Measurements from ENCODE around the gene PVRIG. TPM values are rescaled to one million over a fixed set of nuclear protein-coding genes. Genes with fewer than 3 reads are reported as not detected.
"Not testable (repeated sequence)": the region's sequence is repeated elsewhere in the genome, so short reads cannot be mapped to it uniquely, and the experiment has no call there.

The PVRIG gene
- total RNA-seq (2012; rRNA removed): not detected in 2 replicates

- not testable (repeated sequence) for H3K9ac ChIP-seq (ENCODE audit: low read depth, low read length); H3K4me1 ChIP-seq (ENCODE audit: control insufficient read depth, insufficient read depth, low read length); H3K4me2 ChIP-seq (ENCODE audit: low read length); H3K9me3 ChIP-seq (replicated peaks; ENCODE audit: low read length); H3K4me3 ChIP-seq (ENCODE audit: low read length); H3K27me3 ChIP-seq (ENCODE audit: control insufficient read depth, insufficient read depth, low read length); H3K36me3 ChIP-seq (ENCODE audit: insufficient read depth, low read length)
These were observed at the start of gene PVRIG for GRCh38 chr7:100219801-100220585. Gene PVRIG, plus strand, starts transcription at chr7:100219949. Its CDS starts 22 bp downstream, at chr7:100219971.

- H3K4me2 ChIP-seq (ENCODE audit: low read length): no peak overlapping the region
- no peak overlapping the region for H3K4me3 ChIP-seq (ENCODE audit: low read length)
- H3K36me3 ChIP-seq (ENCODE audit: insufficient read depth, low read length): peaks cover 3% of the 10 kb centered on the region
- no peak overlapping the region for H3K9ac ChIP-seq (ENCODE audit: low read depth, low read length)
- H3K9me3 ChIP-seq (replicated peaks; ENCODE audit: low read length): no peaks in the 10 kb centered on the region
- no peaks in the 10 kb centered on the region for H3K27me3 ChIP-seq (ENCODE audit: control insufficient read depth, insufficient read depth, low read length)
- H3K4me1 ChIP-seq (ENCODE audit: control insufficient read depth, insufficient read depth, low read length): peaks cover 18% of the 10 kb centered on the region
These were observed 49.5 kb upstream of the PVRIG start for GRCh38 chr7:100170101-100170897.

DNA sequence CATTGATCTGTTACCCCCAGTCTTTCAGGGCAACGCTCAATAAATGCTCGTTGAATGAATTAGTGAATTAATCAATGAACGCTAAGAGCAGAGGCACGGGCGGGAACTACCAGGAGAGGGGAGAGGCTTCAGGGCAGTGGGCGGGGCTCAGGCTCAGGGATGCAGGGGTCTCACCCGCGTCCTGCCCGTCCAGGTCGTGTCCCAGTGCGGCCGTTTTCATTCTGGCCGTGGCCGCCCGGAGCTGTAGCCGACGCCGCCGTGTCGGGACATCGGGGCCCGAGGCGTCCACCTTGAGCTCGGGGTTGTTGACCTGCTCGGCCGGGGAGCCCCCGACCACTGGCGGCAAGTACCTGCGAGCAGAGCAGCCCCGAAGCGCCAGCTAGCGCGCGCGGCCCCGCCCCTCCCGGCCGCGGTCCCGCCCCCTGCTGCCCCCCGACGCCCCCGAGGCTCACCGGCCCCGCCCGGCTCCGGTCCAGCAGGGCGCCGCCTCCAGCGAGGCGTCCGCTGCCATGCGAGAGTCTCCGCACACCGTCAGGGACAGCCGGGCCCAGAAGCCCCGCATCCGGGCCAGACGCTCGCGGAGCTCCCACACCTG, 48.6 kb upstream of the PVRIG start:
- H3K27me3 ChIP-seq (ENCODE audit: control insufficient read depth, insufficient read depth, low read length): no peaks in the 10 kb centered on the region
- peaks cover 3% of the 10 kb centered on the region for H3K36me3 ChIP-seq (ENCODE audit: insufficient read depth, low read length)
- H3K9ac ChIP-seq (ENCODE audit: low read depth, low read length): no peak overlapping the region
- no peak overlapping the region for H3K4me2 ChIP-seq (ENCODE audit: low read length)
- H3K9me3 ChIP-seq (replicated peaks; ENCODE audit: low read length): no peaks in the 10 kb centered on the region
- peaks cover 18% of the 10 kb centered on the region for H3K4me1 ChIP-seq (ENCODE audit: control insufficient read depth, insufficient read depth, low read length)
- H3K4me3 ChIP-seq (ENCODE audit: low read length): no peak overlapping the region

DNA sequence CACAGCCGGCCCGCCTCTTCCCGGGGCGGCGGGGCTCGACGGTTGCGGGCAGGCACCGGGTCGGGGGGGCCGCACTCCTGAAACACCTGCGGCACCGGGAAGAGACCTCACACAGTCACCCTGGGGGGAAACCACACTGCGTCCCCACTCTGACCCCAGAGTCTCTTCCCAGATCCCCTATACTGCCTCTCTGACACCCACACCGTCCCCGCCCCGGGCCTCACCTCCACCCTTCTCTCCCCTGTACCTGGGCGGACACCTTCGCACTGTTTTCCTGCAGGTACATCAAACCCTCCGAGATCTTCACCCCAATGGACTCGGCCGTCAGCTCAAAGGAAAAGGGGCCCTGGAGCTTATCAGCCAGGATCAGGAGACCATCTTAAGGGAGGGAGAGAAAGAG, 47.9 kb upstream of the PVRIG start:
- Histone ChIP-seq H3K36me3 (ENCODE audit: insufficient read depth, low read length) (peaks cover 3% of the 10 kb centered on the region), H3K4me3 (ENCODE audit: low read length) (no peak overlapping the region), H3K9me3 (replicated peaks; ENCODE audit: low read length) (no peaks in the 10 kb centered on the region), H3K4me2 (ENCODE audit: low read length) (no peak overlapping the region), H3K9ac (ENCODE audit: low read depth, low read length) (no peak overlapping the region), H3K27me3 (ENCODE audit: control insufficient read depth, insufficient read depth, low read length) (no peaks in the 10 kb centered on the region), H3K4me1 (ENCODE audit: control insufficient read depth, insufficient read depth, low read length) (peaks cover 23% of the 10 kb centered on the region)

DNA sequence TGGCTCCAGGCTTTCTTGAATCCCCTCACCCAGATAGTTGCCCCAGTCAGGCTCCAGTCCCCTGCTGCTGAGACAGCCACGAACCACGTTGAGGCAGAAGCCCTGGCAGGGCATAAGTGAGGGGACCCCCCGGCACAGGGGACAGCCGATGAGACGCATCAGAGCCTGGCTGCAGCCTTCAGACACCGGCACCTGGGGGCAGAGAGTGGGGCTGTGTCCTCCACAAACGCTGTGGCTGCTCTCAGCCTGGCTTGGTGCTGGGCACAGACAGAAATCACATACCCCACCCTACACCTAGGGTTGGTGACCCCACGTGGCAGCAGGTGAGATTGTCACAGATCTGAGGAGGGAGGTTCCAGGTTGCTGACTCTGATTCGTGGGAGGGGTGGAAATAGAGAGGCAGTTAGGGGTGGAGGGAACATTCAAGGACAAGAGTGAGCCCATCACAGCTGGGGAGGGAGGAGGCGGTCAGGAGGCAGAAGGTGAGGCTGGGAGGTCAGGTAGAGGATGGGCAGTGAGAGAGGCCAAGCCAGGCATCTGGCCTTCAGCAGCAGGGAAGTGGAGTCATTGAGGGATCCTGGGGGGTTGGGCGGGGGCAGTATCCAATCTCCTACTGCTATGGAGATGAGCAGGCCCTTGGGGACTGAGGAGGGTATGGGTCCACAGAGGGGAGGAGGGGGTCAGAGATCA, 45.8 kb upstream of the PVRIG start:
- H3K4me1 ChIP-seq (ENCODE audit: control insufficient read depth, insufficient read depth, low read length): peaks cover 9% of the 10 kb centered on the region
- H3K36me3 ChIP-seq (ENCODE audit: insufficient read depth, low read length): peaks cover 3% of the 10 kb centered on the region
- no peaks in the 10 kb centered on the region for H3K27me3 ChIP-seq (ENCODE audit: control insufficient read depth, insufficient read depth, low read length)
- H3K9me3 ChIP-seq (replicated peaks; ENCODE audit: low read length): no peaks in the 10 kb centered on the region
- H3K4me3 ChIP-seq (ENCODE audit: low read length): no peak overlapping the region
- no peak overlapping the region for H3K9ac ChIP-seq (ENCODE audit: low read depth, low read length)
- no peak overlapping the region for H3K4me2 ChIP-seq (ENCODE audit: low read length)

DNA sequence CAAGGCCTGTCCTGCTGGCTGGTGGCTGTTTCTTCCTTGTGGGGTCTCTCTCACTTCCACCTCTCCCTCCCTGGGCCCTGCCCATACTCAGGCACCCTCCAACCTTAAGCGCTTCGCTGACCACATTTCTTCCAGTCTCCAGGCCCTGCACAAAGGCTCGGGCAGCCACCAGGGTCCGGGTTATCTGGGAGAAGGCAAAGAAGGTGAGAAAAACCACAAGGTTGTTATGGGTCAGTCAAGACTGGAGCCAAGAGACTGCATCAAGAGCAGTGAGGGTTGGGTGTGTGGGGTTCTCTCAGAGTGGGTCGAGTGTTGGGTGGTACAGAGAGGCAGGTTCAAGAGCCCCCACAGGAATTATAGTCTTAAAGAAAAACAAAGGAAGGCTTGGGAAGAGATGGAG, 45.2 kb upstream of the PVRIG start:
- Histone ChIP-seq H3K9ac (ENCODE audit: low read depth, low read length) (no peak overlapping the region), H3K4me1 (ENCODE audit: control insufficient read depth, insufficient read depth, low read length) (peaks cover 6% of the 10 kb centered on the region), H3K27me3 (ENCODE audit: control insufficient read depth, insufficient read depth, low read length) (no peaks in the 10 kb centered on the region), H3K4me2 (ENCODE audit: low read length) (no peak overlapping the region), H3K4me3 (ENCODE audit: low read length) (no peak overlapping the region), H3K9me3 (replicated peaks; ENCODE audit: low read length) (no peaks in the 10 kb centered on the region), H3K36me3 (ENCODE audit: insufficient read depth, low read length) (peaks cover 3% of the 10 kb centered on the region)

GRCh38 chr7:100175296-100175935, 44.3 kb upstream of the PVRIG start:
- H3K9me3 ChIP-seq (replicated peaks; ENCODE audit: low read length): no peaks in the 10 kb centered on the region
- H3K27me3 ChIP-seq (ENCODE audit: control insufficient read depth, insufficient read depth, low read length): no peaks in the 10 kb centered on the region
- H3K4me2 ChIP-seq (ENCODE audit: low read length): no peak overlapping the region
- H3K4me3 ChIP-seq (ENCODE audit: low read length): no peak overlapping the region
- peaks cover 3% of the 10 kb centered on the region for H3K36me3 ChIP-seq (ENCODE audit: insufficient read depth, low read length)
- H3K9ac ChIP-seq (ENCODE audit: low read depth, low read length): no peak overlapping the region
- peaks cover 6% of the 10 kb centered on the region for H3K4me1 ChIP-seq (ENCODE audit: control insufficient read depth, insufficient read depth, low read length)

DNA sequence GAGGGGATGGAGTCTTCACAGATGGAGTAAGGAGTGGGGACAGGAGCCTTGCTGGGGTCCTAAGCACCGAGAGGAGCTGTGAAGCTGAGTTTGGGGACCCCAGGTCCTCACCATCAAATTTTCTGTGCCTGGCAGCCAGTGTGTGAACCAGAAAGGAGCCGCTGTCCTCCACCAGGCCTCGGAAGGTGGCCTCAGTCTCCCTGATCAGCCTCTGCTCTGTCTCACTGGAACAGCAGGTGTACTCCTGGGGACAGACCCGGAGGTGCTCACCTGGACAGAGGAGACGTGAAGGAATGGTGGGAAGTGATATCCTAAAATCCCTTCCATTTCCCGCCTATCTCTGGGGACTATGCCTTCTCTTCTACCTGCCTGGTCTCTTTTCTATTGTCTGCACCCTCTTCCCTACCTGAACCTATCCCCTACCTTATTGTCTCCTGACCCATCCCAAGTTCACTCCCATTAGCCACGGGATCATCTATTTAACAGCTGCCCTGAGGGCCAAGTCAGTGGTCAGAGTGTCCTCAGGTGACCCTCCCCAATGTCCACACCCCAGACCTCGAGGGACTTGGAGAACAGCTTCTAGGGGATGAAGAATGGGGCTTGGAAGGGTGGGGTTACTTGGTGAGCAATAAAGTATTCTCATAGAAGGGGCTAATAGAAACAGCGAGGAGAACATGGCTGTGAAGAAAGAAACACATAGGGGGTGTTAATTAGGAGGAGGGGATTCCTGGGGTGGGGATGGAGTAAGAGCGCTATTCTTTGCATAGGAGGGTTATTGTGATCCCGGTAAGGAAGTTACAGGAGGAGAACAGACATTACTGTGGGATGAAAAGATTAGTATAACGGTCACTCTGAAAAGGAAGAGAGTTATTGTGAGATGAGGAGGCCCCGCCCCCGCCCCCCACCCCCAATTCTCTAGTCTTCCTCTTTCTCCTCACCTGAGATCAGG, 43.4 kb upstream of the PVRIG start:
- H3K4me1 ChIP-seq (ENCODE audit: control insufficient read depth, insufficient read depth, low read length): peaks cover 6% of the 10 kb centered on the region
- H3K4me3 ChIP-seq (ENCODE audit: low read length): peak overlapping the region; percentile 83
- peak overlapping the region; percentile 85 for H3K9ac ChIP-seq (ENCODE audit: low read depth, low read length)

GRCh38 chr7:100177045-100178001, 42.4 kb upstream of the PVRIG start, which contains the start of the genes GPC2 and STAG3:
Gene GPC2, minus strand, starts transcription at chr7:100177381. Its CDS starts 182 bp downstream, at chr7:100177199.
Gene STAG3, plus strand, starts transcription at chr7:100177918. Its CDS starts 2,639 bp downstream, at chr7:100180557.
- H3K4me3 ChIP-seq (ENCODE audit: low read length): peak within 1 kb of the TSS; percentile 83
- peaks cover 3% of the 10 kb centered on the region for H3K36me3 ChIP-seq (ENCODE audit: insufficient read depth, low read length)
- H3K9me3 ChIP-seq (replicated peaks; ENCODE audit: low read length): no peaks in the 10 kb centered on the region
- peak within 1 kb of the TSS; percentile 94 for H3K4me2 ChIP-seq (ENCODE audit: low read length)
- peaks cover 6% of the 10 kb centered on the region for H3K4me1 ChIP-seq (ENCODE audit: control insufficient read depth, insufficient read depth, low read length)
- peaks cover 3% of the 10 kb centered on the region for H3K27me3 ChIP-seq (ENCODE audit: control insufficient read depth, insufficient read depth, low read length)
- H3K9ac ChIP-seq (ENCODE audit: low read depth, low read length): peak within 1 kb of the TSS; percentile 85

More for the DNA sequence above, 43.4 kb upstream of the PVRIG start:
- H3K36me3 ChIP-seq (ENCODE audit: insufficient read depth, low read length): peaks cover 3% of the 10 kb centered on the region
- peaks cover 3% of the 10 kb centered on the region for H3K27me3 ChIP-seq (ENCODE audit: control insufficient read depth, insufficient read depth, low read length)
- no peaks in the 10 kb centered on the region for H3K9me3 ChIP-seq (replicated peaks; ENCODE audit: low read length)
- H3K4me2 ChIP-seq (ENCODE audit: low read length): peak overlapping the region; percentile 94
